Stimulated activated CD4-positive, alpha-beta T cell treated with anti-CD3 and anti-CD28 coated beads, Interleukin-2, amount 100 ng/mL, for 48 hours (primary cell): ENCODE measurements around the gene ZDHHC8.

Experiments used
- DNase-seq, 2 donors: peaks; one replicate each; pipeline ENCODE4 v3.0.0-alpha.2; 2020

ZDHHC8 gene

GRCh38 chr22:20130319-20130718, 1.3 kb upstream of the ZDHHC8 start:
- no peak for DNase-seq

- peak; percentile 72 for DNase-seq
These were observed 640 bp upstream of the ZDHHC8 start for GRCh38 chr22:20130731-20131596.

GRCh38 chr22:20131859-20132685, 468 bp downstream of the ZDHHC8 start:
- no peak for DNase-seq

- no peak for DNase-seq
These were observed 1.2 kb downstream of the ZDHHC8 start for GRCh38 chr22:20132686-20133246.

- DNase-seq, result no peak
These were observed 2.4 kb downstream of the ZDHHC8 start for GRCh38 chr22:20133930-20134549.

GRCh38 chr22:20135265-20135664, 3.7 kb downstream of the ZDHHC8 start:
- no peak for DNase-seq

GRCh38 chr22:20135806-20136602, 4.4 kb downstream of the ZDHHC8 start:
- DNase-seq, result no peak

GRCh38 chr22:20136603-20136873, 4.9 kb downstream of the ZDHHC8 start:
- DNase-seq, result no peak

GRCh38 chr22:20137113-20137512, 5.5 kb downstream of the ZDHHC8 start:
- DNase-seq, result no peak

GRCh38 chr22:20137671-20138416, 6.2 kb downstream of the ZDHHC8 start:
- no peak for DNase-seq

GRCh38 chr22:20138417-20138738, 6.8 kb downstream of the ZDHHC8 start:
- no peak for DNase-seq

GRCh38 chr22:20138868-20139267, 7.3 kb downstream of the ZDHHC8 start:
- no peak for DNase-seq

- DNase-seq, result no peak
These were observed 7.9 kb downstream of the ZDHHC8 start for GRCh38 chr22:20139391-20140106.

- no peak for DNase-seq
These were observed 8.5 kb downstream of the ZDHHC8 start for GRCh38 chr22:20140107-20140445.

GRCh38 chr22:20140521-20140964, 8.9 kb downstream of the ZDHHC8 start:
- DNase-seq, result no peak

GRCh38 chr22:20141186-20142077, 9.8 kb downstream of the ZDHHC8 start:
- DNase-seq, result no peak

- DNase-seq, result no peak
These were observed 11.4 kb downstream of the ZDHHC8 start for GRCh38 chr22:20142711-20143621.

- DNase-seq, result no peak
These were observed 12.5 kb downstream of the ZDHHC8 start for GRCh38 chr22:20143883-20144665.
